ENCODE results near the gene SH3PXD2A. TPM values are rescaled to one million over a fixed set of nuclear protein-coding genes. Genes with fewer than 3 reads are reported as not detected.

Gene SH3PXD2A
- total RNA-seq, 1 experiment from 2014 or later = 4.5 TPM

- Mint-ChIP-seq H3K27me3 (ENCODE audit: low read depth) (no peaks in the 10 kb centered on the region), H3K27ac (no peak overlapping the region), H3K36me3 (ENCODE audit: insufficient read depth in 1 of 3, low read depth in 3 of 3) (no peaks in the 10 kb centered on the region; a peak in 1 of 7 replicates), H3K4me1 (peaks cover 40% of the 10 kb centered on the region in 2 experiments), H3K4me3 (no peak overlapping the region; a peak in 1 of 5 replicates), H3K9me3 (no peaks in the 10 kb centered on the region)
- Histone ChIP-seq H3K4me2 (ENCODE audit: insufficient read depth, insufficient read length, low read length) (no peak overlapping the region), H2BK12ac (ENCODE audit: insufficient read length, low read depth, low read length) (no peak overlapping the region), H4K91ac (ENCODE audit: insufficient read length, low read depth, low read length) (no peak overlapping the region), H3K9me3 (ENCODE audit: control insufficient read depth, low read depth, low read length) (no peaks in the 10 kb centered on the region), H3K23ac (ENCODE audit: insufficient read length, low read depth, low read length) (no peak overlapping the region), H2BK5ac (ENCODE audit: insufficient read length, low read length) (no peak overlapping the region), H3K14ac (ENCODE audit: insufficient read depth, low read length) (no peak overlapping the region), H4K8ac (replicated peaks; ENCODE audit: insufficient read length, low read depth, low read length) (no peak overlapping the region), H3K9ac (ENCODE audit: extremely low read depth, insufficient read length, low read length) (no peak overlapping the region), H3K27ac (ENCODE audit: insufficient read length, low read depth, low read length) (no peak overlapping the region), H3T11ph (ENCODE audit: low read length) (no peak overlapping the region), H3K79me2 (ENCODE audit: insufficient read depth, low read length) (no peaks in the 10 kb centered on the region), H3K4ac (ENCODE audit: low read depth, low read length) (no peak overlapping the region), H3K4me1 (ENCODE audit: insufficient read depth, low read length) (no peaks in the 10 kb centered on the region; the same call in 1 of the 2 replicates), H2BK15ac (ENCODE audit: low read depth, low read length) (no peak overlapping the region), H3K56ac (ENCODE audit: insufficient read length, low read depth, low read length) (no peak overlapping the region), H2AFZ (ENCODE audit: low read length) (no peak overlapping the region), H2AK5ac (ENCODE audit: insufficient read length, low read length) (no peak overlapping the region), H2BK20ac (ENCODE audit: low read depth, low read length, poor library complexity, severe bottlenecking) (no peak overlapping the region), H4K20me1 (ENCODE audit: control insufficient read depth, insufficient read depth, insufficient read length) (no peaks in the 10 kb centered on the region), H3K27me3 (ENCODE audit: insufficient read depth, low read length) (no peaks in the 10 kb centered on the region), H3K23me2 (ENCODE audit: insufficient read length, low read depth, low read length, poor library complexity, severe bottlenecking) (no peaks in the 10 kb centered on the region), H3K18ac (ENCODE audit: insufficient read length, low read depth, low read length) (no peak overlapping the region), H3K79me1 (ENCODE audit: insufficient read depth, low read depth, low read length, poor library complexity, severe bottlenecking) (no peaks in the 10 kb centered on the region), H4K5ac (ENCODE audit: insufficient read length, low read depth, low read length) (no peak overlapping the region), H2BK120ac (ENCODE audit: low read depth, low read length, poor library complexity, severe bottlenecking) (no peak overlapping the region)
- no CpG with 5 or more reads among the region's 5 CpGs for WGBS (ENCODE audit: extremely low coverage, insufficient read length, low lambda C conversion rate)
- DNase-seq = no peak
- no peak for TF ChIP-seq CTCF (conservative IDR thresholded peaks at IDR 0.05)
Measured at GRCh38 chr10:103729851-103730250, 125.5 kb downstream of the SH3PXD2A start.

Measured in H9 (cell line).